ENCODE measurements around the gene EFHD1. TPM values are rescaled to one million over a fixed set of nuclear protein-coding genes. Genes with fewer than 3 reads are reported as not detected.

Gene EFHD1
- polyA plus RNA-seq, 3 donors: not detected

DNA sequence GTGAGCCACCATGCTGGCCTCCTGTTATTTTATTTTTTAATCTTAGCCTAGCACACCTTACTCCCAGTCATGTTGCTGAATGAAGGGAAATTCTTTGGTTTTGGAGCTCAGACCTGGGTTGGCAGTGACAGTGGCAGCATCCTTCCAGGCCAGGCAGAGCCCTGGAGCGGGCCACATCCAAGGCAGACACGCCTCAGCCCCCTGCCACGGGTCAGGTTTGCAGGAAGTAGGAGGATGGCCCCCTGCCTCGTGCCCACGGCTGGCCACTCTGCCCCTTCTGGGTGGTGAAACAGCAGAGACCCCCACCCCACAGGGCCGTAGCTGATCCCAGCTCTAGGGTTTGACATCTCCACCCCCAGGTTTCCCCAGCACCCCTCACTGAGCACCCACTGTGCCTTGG, 11.7 kb downstream of the EFHD1 start:
- Histone ChIP-seq H3K36me3 (replicated peaks in 1 of 2; ENCODE audit: control insufficient read depth in 1 of 2, insufficient read depth in 2 of 2, low read length in 2 of 2) (no peaks in the 10 kb centered on the region), H3K27ac (ENCODE audit: low read depth in 1 of 2, low read length in 2 of 2) (no peak overlapping the region), H3K27me3 (ENCODE audit: control insufficient read depth in 2 of 2, insufficient read depth in 2 of 2, low read length in 2 of 2) (peaks cover 0 to 3% of the 10 kb centered on the region in 2 donors), H3K9me3 (replicated peaks in 1 of 2; ENCODE audit: control insufficient read depth in 1 of 2, insufficient read depth in 1 of 2, low read length in 2 of 2) (no peaks in the 10 kb centered on the region), H3K79me2 (ENCODE audit: insufficient read depth, low read length) (no peaks in the 10 kb centered on the region), H3K4me1 (ENCODE audit: control insufficient read depth in 1 of 2, insufficient read depth in 2 of 2, low read length in 2 of 2) (no peaks in the 10 kb centered on the region), H3K4me2 (replicated peaks; ENCODE audit: extremely low read depth, low read length, poor library complexity, severe bottlenecking) (no peak overlapping the region), H3K9ac (ENCODE audit: insufficient read depth, low read length, poor library complexity, severe bottlenecking) (no peak overlapping the region), H3K4me3 (replicated peaks in 1 of 3; ENCODE audit: low read depth in 2 of 3, low read length in 3 of 3) (no peak overlapping the region), H2AFZ (ENCODE audit: insufficient read depth, low read depth, low read length, poor library complexity, severe bottlenecking) (no peak overlapping the region), H4K20me1 (ENCODE audit: insufficient read depth, low read length) (no peaks in the 10 kb centered on the region)
- Mint-ChIP-seq H3K4me3 (no peak overlapping the region), H3K9me3 (no peaks in the 10 kb centered on the region), H3K27ac (no peak overlapping the region), H3K27me3 (ENCODE audit: low read depth in 3 of 3) (peaks cover 7 to 19% (median 11%) of the 10 kb centered on the region in 3 donors), H3K4me1 (no peaks in the 10 kb centered on the region), H3K36me3 (no peaks in the 10 kb centered on the region)
- TF ChIP-seq, protein P1, sequence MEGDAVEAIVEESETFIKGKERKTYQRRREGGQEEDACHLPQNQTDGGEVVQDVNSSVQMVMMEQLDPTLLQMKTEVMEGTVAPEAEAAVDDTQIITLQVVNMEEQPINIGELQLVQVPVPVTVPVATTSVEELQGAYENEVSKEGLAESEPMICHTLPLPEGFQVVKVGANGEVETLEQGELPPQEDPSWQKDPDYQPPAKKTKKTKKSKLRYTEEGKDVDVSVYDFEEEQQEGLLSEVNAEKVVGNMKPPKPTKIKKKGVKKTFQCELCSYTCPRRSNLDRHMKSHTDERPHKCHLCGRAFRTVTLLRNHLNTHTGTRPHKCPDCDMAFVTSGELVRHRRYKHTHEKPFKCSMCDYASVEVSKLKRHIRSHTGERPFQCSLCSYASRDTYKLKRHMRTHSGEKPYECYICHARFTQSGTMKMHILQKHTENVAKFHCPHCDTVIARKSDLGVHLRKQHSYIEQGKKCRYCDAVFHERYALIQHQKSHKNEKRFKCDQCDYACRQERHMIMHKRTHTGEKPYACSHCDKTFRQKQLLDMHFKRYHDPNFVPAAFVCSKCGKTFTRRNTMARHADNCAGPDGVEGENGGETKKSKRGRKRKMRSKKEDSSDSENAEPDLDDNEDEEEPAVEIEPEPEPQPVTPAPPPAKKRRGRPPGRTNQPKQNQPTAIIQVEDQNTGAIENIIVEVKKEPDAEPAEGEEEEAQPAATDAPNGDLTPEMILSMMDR (IDR thresholded peaks at IDR 0.05): no peak
- WGBS (ENCODE audit: insufficient coverage): 95% methylated on average over 3 of the region's 6 CpGs
- intact Hi-C loops (cut with micrococcal nuclease): no loop called here
- DNase-seq: no peak

GRCh38 chr2:232646726-232647125, 13.3 kb downstream of the EFHD1 start:
- Histone ChIP-seq H4K20me1 (ENCODE audit: insufficient read depth, low read length) (no peaks in the 10 kb centered on the region), H3K79me2 (ENCODE audit: insufficient read depth, low read length) (no peaks in the 10 kb centered on the region), H3K27ac (ENCODE audit: low read depth in 1 of 2, low read length in 2 of 2) (no peak overlapping the region), H3K4me2 (replicated peaks; ENCODE audit: extremely low read depth, low read length, poor library complexity, severe bottlenecking) (no peak overlapping the region), H2AFZ (ENCODE audit: insufficient read depth, low read depth, low read length, poor library complexity, severe bottlenecking) (no peak overlapping the region), H3K9me3 (replicated peaks in 1 of 2; ENCODE audit: control insufficient read depth in 1 of 2, insufficient read depth in 1 of 2, low read length in 2 of 2) (no peaks in the 10 kb centered on the region), H3K36me3 (replicated peaks in 1 of 2; ENCODE audit: control insufficient read depth in 1 of 2, insufficient read depth in 2 of 2, low read length in 2 of 2) (no peaks in the 10 kb centered on the region), H3K4me1 (ENCODE audit: control insufficient read depth in 1 of 2, insufficient read depth in 2 of 2, low read length in 2 of 2) (no peaks in the 10 kb centered on the region), H3K27me3 (ENCODE audit: control insufficient read depth in 2 of 2, insufficient read depth in 2 of 2, low read length in 2 of 2) (no peaks in the 10 kb centered on the region), H3K9ac (ENCODE audit: insufficient read depth, low read length, poor library complexity, severe bottlenecking) (no peak overlapping the region), H3K4me3 (replicated peaks in 1 of 3; ENCODE audit: low read depth in 2 of 3, low read length in 3 of 3) (no peak overlapping the region)
- Mint-ChIP-seq H3K27ac (no peak overlapping the region), H3K36me3 (no peaks in the 10 kb centered on the region), H3K4me1 (no peaks in the 10 kb centered on the region), H3K27me3 (ENCODE audit: low read depth in 3 of 3) (peaks cover 5 to 16% (median 8%) of the 10 kb centered on the region in 3 donors), H3K9me3 (no peaks in the 10 kb centered on the region), H3K4me3 (no peak overlapping the region)
- intact Hi-C loops (cut with micrococcal nuclease): no loop called here
- TF ChIP-seq, protein P1 (IDR thresholded peaks at IDR 0.05): no peak
- 88% methylated on average over 6 of the region's 6 CpGs for WGBS (ENCODE audit: insufficient coverage)
- DNase-seq: no peak
